Endodermal cell (in vitro differentiated cells): ENCODE results near the gene SBNO1. TPM values are rescaled to one million over a fixed set of nuclear protein-coding genes. Genes with fewer than 3 reads are reported as not detected.

Experiments used
- DNase-seq: peaks from one replicate; pipeline ENCODE4 v3.0.0-alpha.2; 2017
- H3K27ac ChIP-seq: 2 replicates; pipeline ENCODE4 v1.5.1; 2013; ENCODE audit warnings: mild to moderate bottlenecking, low read depth, low read length, moderate library complexity
- H3K27me3 ChIP-seq: 2 replicates; pipeline ENCODE4 v1.6.1; 2013; ENCODE audit warnings: mild to moderate bottlenecking, low read length, moderate library complexity; ENCODE audit not compliant: insufficient read depth, control insufficient read depth, poor library complexity, severe bottlenecking
- H3K36me3 ChIP-seq: 2 replicates; pipeline ENCODE4 v1.7.0; 2013; ENCODE audit warnings: mild to moderate bottlenecking, low read length, moderate library complexity; ENCODE audit not compliant: control insufficient read depth, insufficient read depth
- H3K4me1 ChIP-seq: one replicate; pipeline ENCODE4 v1.7.0; 2013; ENCODE audit warnings: low read length; ENCODE audit not compliant: control insufficient read depth, insufficient read depth
- H3K4me3 ChIP-seq: 2 replicates; pipeline ENCODE4 v1.5.1; 2013; ENCODE audit warnings: mild to moderate bottlenecking, low read length, moderate library complexity
- H3K9ac ChIP-seq: 2 replicates; pipeline ENCODE4 v1.6.1; 2013; ENCODE audit warnings: mild to moderate bottlenecking, low read length, moderate library complexity; ENCODE audit not compliant: poor library complexity, severe bottlenecking; ENCODE audit errors: extremely low read depth
- H3K9me3 ChIP-seq: 2 replicates; pipeline ENCODE4 v1.6.1; 2013; ENCODE audit warnings: mild to moderate bottlenecking, low read length, moderate library complexity; ENCODE audit not compliant: control insufficient read depth
- H3K27ac Mint-ChIP-seq: 2 replicates; pipeline ENCODE4 v1.8.0; 2020; ENCODE audit warnings: mixed read lengths
- H3K27me3 Mint-ChIP-seq: 2 replicates; pipeline ENCODE4 v1.8.0; 2021; ENCODE audit warnings: mild to moderate bottlenecking, mixed read lengths; ENCODE audit not compliant: insufficient read depth
- H3K36me3 Mint-ChIP-seq: 2 replicates; pipeline ENCODE4 v1.8.0; 2020; ENCODE audit warnings: low read depth, mixed read lengths
- H3K4me1 Mint-ChIP-seq: 2 replicates; pipeline ENCODE4 v1.8.0; 2020; ENCODE audit warnings: mixed read lengths
- H3K4me3 Mint-ChIP-seq: 2 replicates; pipeline ENCODE4 v1.8.0; 2020; ENCODE audit warnings: mild to moderate bottlenecking, moderate library complexity, mixed read lengths
- H3K9me3 Mint-ChIP-seq: 2 replicates; pipeline ENCODE4 v1.8.0; 2020; ENCODE audit warnings: mild to moderate bottlenecking, mixed read lengths
- CTCF ChIP-seq: fragments of 200-600 bp; sonication (generic); conservative IDR thresholded peaks from 2 replicates; pipeline ENCODE4 v1.5.0; 2021; ENCODE audit warnings: antibody characterized with exemption, mild to moderate bottlenecking
- WGBS, 2 experiments: methylation state at CpG; one replicate each; pipeline versions ENCODE4 v1.1.5 to v1.1.7; 2013; ENCODE audit warnings: missing lambda C conversion rate in 2 of 2, mixed read lengths in 1 of 2; ENCODE audit not compliant: insufficient coverage in 1 of 2, insufficient read length in 1 of 2; 5-methylcytosine and 5-hydroxymethylcytosine counted together
- total RNA-seq, 2 donors: library from RNA; stranded (reverse); fragmentation: NEBNext Ultra II Directional in 1 of 2; extraction: Animal tissue kit (Norgen Biotek cat#: 25700) in 1 of 2; gene quantifications; 2 replicates in 1 of 2; 3 replicates in 1 of 2; pipeline ENCODE4 v1.2.1, GENCODE V29; 2021

Gene SBNO1
- total RNA-seq, 2 donors from 2014 or later = 44.5 to 44.7 TPM

- no peaks in the 10 kb centered on the region for H3K4me1 ChIP-seq
- H3K27ac ChIP-seq = no peak overlapping the region
- peak; percentile 95 for DNase-seq
- no peak overlapping the region for H3K4me3 ChIP-seq
- Mint-ChIP-seq H3K27ac (peak overlapping the region; percentile 30), H3K36me3 (peaks cover 68% of the 10 kb centered on the region), H3K27me3 (no peaks in the 10 kb centered on the region), H3K4me3 (no peak overlapping the region), H3K4me1 (no peaks in the 10 kb centered on the region), H3K9me3 (no peaks in the 10 kb centered on the region)
- no peak overlapping the region for H3K9ac ChIP-seq
- no peaks in the 10 kb centered on the region for H3K27me3 ChIP-seq
- WGBS, 2 experiments = 56 to 71% methylated on average over 2 to 15 of the region's 15 CpGs
- H3K36me3 ChIP-seq = peaks cover 66% of the 10 kb centered on the region
- TF ChIP-seq CTCF = no peak
- H3K9me3 ChIP-seq = no peaks in the 10 kb centered on the region
Observed at GRCh38 chr12:123401753-123402683, 37.4 kb upstream of the SBNO1 start.

GRCh38 chr12:123399255-123399617, 34.6 kb upstream of the SBNO1 start:
- H3K4me1 ChIP-seq = no peaks in the 10 kb centered on the region
- no peaks in the 10 kb centered on the region for H3K27me3 ChIP-seq
- Mint-ChIP-seq H3K4me3 (no peak overlapping the region), H3K4me1 (no peaks in the 10 kb centered on the region), H3K9me3 (no peaks in the 10 kb centered on the region), H3K36me3 (peaks cover 76% of the 10 kb centered on the region), H3K27ac (no peak overlapping the region), H3K27me3 (no peaks in the 10 kb centered on the region)
- no peak for TF ChIP-seq CTCF
- no peak overlapping the region for H3K27ac ChIP-seq
- peaks cover 72% of the 10 kb centered on the region for H3K36me3 ChIP-seq
- DNase-seq = no peak
- H3K9me3 ChIP-seq = no peaks in the 10 kb centered on the region
- H3K9ac ChIP-seq = no peak overlapping the region
- WGBS, 2 experiments = 93% methylated on average over 6 of the region's 6 CpGs; no CpG with 5 or more reads in 1 of the 2 experiments
- H3K4me3 ChIP-seq = no peak overlapping the region

- Mint-ChIP-seq H3K4me1 (no peaks in the 10 kb centered on the region), H3K36me3 (peaks cover 72% of the 10 kb centered on the region), H3K9me3 (no peaks in the 10 kb centered on the region), H3K27ac (no peak overlapping the region), H3K27me3 (no peaks in the 10 kb centered on the region), H3K4me3 (no peak overlapping the region)
- H3K4me3 ChIP-seq = no peak overlapping the region
- 95 to 99% methylated on average over 12 to 14 of the region's 14 CpGs for WGBS, 2 experiments
- H3K9me3 ChIP-seq = no peaks in the 10 kb centered on the region
- TF ChIP-seq CTCF = no peak
- no peak overlapping the region for H3K27ac ChIP-seq
- H3K4me1 ChIP-seq = no peaks in the 10 kb centered on the region
- no peak for DNase-seq
- H3K9ac ChIP-seq = no peak overlapping the region
- H3K27me3 ChIP-seq = no peaks in the 10 kb centered on the region
- peaks cover 70% of the 10 kb centered on the region for H3K36me3 ChIP-seq
Observed at GRCh38 chr12:123398550-123399254, 34.1 kb upstream of the SBNO1 start.
